Osteoblast (primary cell): ENCODE measurements around the gene FKBP6. TPM values are rescaled to one million over a fixed set of nuclear protein-coding genes. Genes with fewer than 3 reads are reported as not detected.

Experiments
- DNase-seq: peaks from one replicate; pipeline ENCODE4 v3.0.0; 2011; ENCODE audit warnings: low spot score, mixed read lengths; ENCODE audit not compliant: insufficient read length; ENCODE audit errors: missing footprints
- H2AFZ ChIP-seq: 2 replicates; pipeline ENCODE4 v1.6.0; 2011; ENCODE audit warnings: mild to moderate bottlenecking, low read length
- H3K27ac ChIP-seq: 2 replicates; pipeline ENCODE4 v1.5.1; 2011; ENCODE audit warnings: mild to moderate bottlenecking, low read depth, low read length, moderate library complexity
- H3K27me3 ChIP-seq: 2 replicates; pipeline ENCODE4 v1.6.0; 2012; ENCODE audit warnings: mild to moderate bottlenecking, control low read depth, inconsistent platforms, low read length, moderate library complexity; ENCODE audit not compliant: insufficient read depth
- H3K36me3 ChIP-seq: 2 replicates; pipeline ENCODE4 v1.5.1; 2011; ENCODE audit warnings: mild to moderate bottlenecking, low read length, control low read depth, moderate library complexity; ENCODE audit not compliant: insufficient read depth
- H3K4me1 ChIP-seq: 2 replicates; pipeline ENCODE4 v1.5.1; 2011; ENCODE audit warnings: mild to moderate bottlenecking, low read length, control low read depth, moderate library complexity; ENCODE audit not compliant: insufficient read depth
- H3K4me2 ChIP-seq: 2 replicates; pipeline ENCODE4 v1.6.0; 2011; ENCODE audit warnings: mild to moderate bottlenecking, low read length; ENCODE audit not compliant: insufficient read depth
- H3K4me3 ChIP-seq: fragments of 200-600 bp; sonication (generic); 3 replicates; pipeline ENCODE4 v1.5.1; 2012; ENCODE audit warnings: mild to moderate bottlenecking, low read length, inconsistent platforms; ENCODE audit not compliant: insufficient read depth
- H3K79me2 ChIP-seq: 2 replicates; pipeline ENCODE4 v1.6.0; 2012; ENCODE audit warnings: mild to moderate bottlenecking, low read length, control low read depth, inconsistent platforms; ENCODE audit not compliant: insufficient read depth
- H3K9me3 ChIP-seq: 2 replicates; pipeline ENCODE4 v1.5.1; 2011; ENCODE audit warnings: low read depth, low read length, control low read depth
- H4K20me1 ChIP-seq: 2 replicates; pipeline ENCODE4 v1.6.0; 2012; ENCODE audit warnings: mild to moderate bottlenecking, low read length, control low read depth; ENCODE audit not compliant: insufficient read depth
- CTCF ChIP-seq: IDR thresholded peaks from 2 replicates; pipeline ENCODE4 v1.5.1; 2011; ENCODE audit warnings: mild to moderate bottlenecking, low read depth, low read length, moderate library complexity; ENCODE audit errors: extremely low read depth
- total RNA-seq: library from RNA; depleted of rRNA; stranded (reverse); fragments of >200 nt; gene quantifications from 2 replicates; pipeline ENCODE4 v1.2.3, GENCODE V29; 2012

Gene FKBP6
- total RNA-seq, 1 donor, result not detected

DNA sequence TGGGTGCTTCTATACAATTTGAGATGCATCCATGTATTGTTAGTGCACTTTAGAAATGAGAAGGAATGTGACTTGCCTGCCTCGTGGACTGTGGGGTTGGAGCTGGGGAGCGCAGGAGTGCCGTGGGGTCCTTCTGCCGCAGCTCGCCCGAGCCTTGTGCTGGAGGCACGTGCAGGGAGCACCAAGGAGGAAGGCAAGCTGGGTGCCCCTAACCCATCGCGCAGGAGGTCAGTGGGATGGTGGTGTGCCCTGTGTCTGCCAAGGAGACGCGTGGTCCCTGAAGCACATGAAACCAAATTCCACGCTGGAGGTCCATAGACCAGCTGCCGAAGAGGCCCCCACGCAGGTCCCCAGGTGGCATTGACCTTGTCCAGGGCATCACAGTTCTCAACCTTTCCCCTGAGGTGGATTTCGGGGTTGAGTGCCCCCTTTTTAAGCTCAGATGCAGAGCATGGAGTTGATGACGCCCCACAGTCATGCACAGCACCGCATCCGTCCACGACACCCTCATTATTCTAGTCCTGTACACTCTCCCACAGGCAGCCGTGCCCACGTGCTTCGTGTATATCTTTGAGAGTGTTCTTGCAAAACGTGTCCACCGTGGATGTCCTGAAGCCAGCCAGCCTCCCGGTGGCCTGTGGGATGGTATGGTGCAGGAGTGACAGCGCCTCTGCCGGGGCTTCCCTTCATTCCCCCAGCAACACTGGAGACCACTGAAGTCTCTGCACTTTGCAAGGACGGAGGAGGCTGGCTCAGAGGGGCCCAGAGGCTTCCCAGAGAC, 35.5 kb downstream of the FKBP6 start:
- Histone ChIP-seq H3K9me3 (no peaks in the 10 kb centered on the region), H2AFZ (no peak overlapping the region), H3K79me2 (no peaks in the 10 kb centered on the region), H3K4me1 (peaks cover 2% of the 10 kb centered on the region), H3K4me3 (no peak overlapping the region), H3K4me2 (no peak overlapping the region), H3K36me3 (no peaks in the 10 kb centered on the region), H4K20me1 (no peaks in the 10 kb centered on the region), H3K27ac (no peak overlapping the region), H3K27me3 (peaks cover 17% of the 10 kb centered on the region)
- no peak for TF ChIP-seq CTCF
- peak; percentile 75 for DNase-seq

DNA sequence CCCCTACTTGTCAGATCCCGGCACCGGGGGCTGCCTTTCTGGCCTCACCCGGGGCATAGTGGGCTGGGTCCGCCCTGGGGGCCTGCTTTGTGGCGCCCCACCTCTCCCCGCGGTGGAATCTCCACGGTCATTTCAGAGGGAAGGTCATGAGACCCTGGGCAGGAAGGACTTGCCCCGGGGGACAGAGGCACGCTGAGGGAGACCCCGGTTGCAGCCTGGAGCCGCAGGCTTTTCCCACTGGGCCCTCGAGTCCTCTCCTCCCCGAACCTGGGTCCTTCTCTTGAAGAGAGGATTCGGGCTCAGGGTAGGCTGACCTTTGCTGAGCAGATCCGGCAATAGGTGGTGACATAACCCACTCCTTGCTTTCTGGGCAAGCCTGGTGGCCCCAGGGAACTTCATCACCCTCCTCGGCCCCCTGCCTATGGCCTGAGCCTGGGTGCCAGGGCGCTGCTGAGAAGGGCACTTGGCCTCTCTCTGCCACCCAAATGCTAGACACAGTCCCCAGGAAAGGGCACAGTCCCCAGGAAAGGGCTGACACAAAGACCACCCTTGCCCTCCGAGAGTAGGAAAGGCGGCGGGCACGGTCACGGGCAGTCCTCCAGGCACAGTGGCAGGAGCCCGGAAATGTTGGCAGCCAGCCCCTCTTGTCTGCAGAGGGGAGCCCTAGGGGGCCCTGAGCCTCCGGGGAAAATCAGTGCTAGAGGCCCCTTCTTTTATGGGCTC, 36.2 kb downstream of the FKBP6 start:
- peak; percentile 70 for DNase-seq

GRCh38 chr7:73366127-73366526, 38.2 kb downstream of the FKBP6 start:
- no peak for TF ChIP-seq CTCF
- Histone ChIP-seq H3K36me3 (no peaks in the 10 kb centered on the region), H3K4me3 (no peak overlapping the region), H3K27me3 (peaks cover 13% of the 10 kb centered on the region), H3K4me1 (no peaks in the 10 kb centered on the region), H3K79me2 (no peaks in the 10 kb centered on the region), H3K4me2 (no peak overlapping the region), H2AFZ (no peak overlapping the region), H3K27ac (no peak overlapping the region), H4K20me1 (no peaks in the 10 kb centered on the region), H3K9me3 (no peaks in the 10 kb centered on the region)
- peak; percentile 62 for DNase-seq

More for the DNA sequence above, 36.2 kb downstream of the FKBP6 start:
- H3K27ac ChIP-seq, result no peak overlapping the region
- no peak overlapping the region for H2AFZ ChIP-seq
- no peak overlapping the region for H3K4me3 ChIP-seq
- H3K36me3 ChIP-seq, result no peaks in the 10 kb centered on the region
- no peak overlapping the region for H3K4me2 ChIP-seq
- H3K27me3 ChIP-seq, result peaks cover 17% of the 10 kb centered on the region
- no peaks in the 10 kb centered on the region for H4K20me1 ChIP-seq
- no peaks in the 10 kb centered on the region for H3K79me2 ChIP-seq
- no peaks in the 10 kb centered on the region for H3K9me3 ChIP-seq
- H3K4me1 ChIP-seq, result no peaks in the 10 kb centered on the region
- TF ChIP-seq CTCF, result no peak

DNA sequence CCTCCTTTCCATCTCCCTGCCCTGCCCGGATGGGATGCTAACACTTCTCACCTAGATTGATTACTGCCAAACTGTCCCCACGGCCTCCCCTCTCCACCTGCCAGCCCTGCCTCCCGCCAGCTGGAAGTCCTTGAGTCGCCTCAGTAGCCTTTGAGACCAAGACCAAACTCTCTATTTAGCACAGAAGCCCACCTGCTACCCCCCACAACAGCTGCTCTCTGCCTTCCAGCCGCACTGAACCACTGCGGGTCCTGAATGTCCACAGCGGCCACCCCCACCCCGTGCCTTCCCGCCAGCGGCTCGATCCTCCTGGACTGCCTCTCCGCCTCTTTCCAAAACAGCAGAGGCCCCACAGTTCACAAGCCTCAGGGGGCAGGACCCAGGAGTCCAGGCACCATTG, 39.0 kb downstream of the FKBP6 start:
- no peak overlapping the region for H3K4me2 ChIP-seq
- peaks cover 13% of the 10 kb centered on the region for H3K27me3 ChIP-seq
- no peaks in the 10 kb centered on the region for H3K79me2 ChIP-seq
- no peaks in the 10 kb centered on the region for H3K9me3 ChIP-seq
- no peak overlapping the region for H3K4me3 ChIP-seq
- no peaks in the 10 kb centered on the region for H3K36me3 ChIP-seq
- H4K20me1 ChIP-seq, result no peaks in the 10 kb centered on the region
- DNase-seq, result peak; percentile 47
- TF ChIP-seq CTCF, result no peak
- H3K4me1 ChIP-seq, result no peaks in the 10 kb centered on the region
- no peak overlapping the region for H2AFZ ChIP-seq
- no peak overlapping the region for H3K27ac ChIP-seq
